Spleen (tissue), 11 donors: Measurements from ENCODE around the gene ZNF652. TPM values are rescaled to one million over a fixed set of nuclear protein-coding genes. Genes with fewer than 3 reads are reported as not detected.

Experiments used
- DNase-seq: peaks from one replicate; pipeline ENCODE4 v3.0.0-alpha.2; 2020
- H3K27ac ChIP-seq, 8 donors: fragments of 200-600 bp; sonication (generic) in 7 of 8; 1 replicate in 4 of 8; 2 replicates in 4 of 8; pipeline versions ENCODE4 v1.5.0 to v1.8.0; 2016 to 2021; ENCODE audit warnings: inconsistent platforms in 4 of 8, mild to moderate bottlenecking in 4 of 8, moderate library complexity in 1 of 8
- H3K27me3 ChIP-seq, 7 donors: fragments of 200-600 bp; sonication (generic) in 6 of 7; replicated peaks in 1 of 7; 1 replicate in 4 of 7; 2 replicates in 3 of 7; pipeline versions ENCODE4 v1.5.0 to v1.8.0; 2016 to 2021; ENCODE audit warnings: inconsistent platforms in 3 of 7, mild to moderate bottlenecking in 1 of 7
- H3K36me3 ChIP-seq, 6 donors: fragments of 200-600 bp; sonication (generic) in 5 of 6; 1 replicate in 4 of 6; 2 replicates in 2 of 6; pipeline versions ENCODE4 v1.5.0 to v1.8.0; 2016 to 2021; ENCODE audit warnings: inconsistent platforms in 2 of 6
- H3K4me1 ChIP-seq, 6 donors: fragments of 200-600 bp; sonication (generic) in 5 of 6; 1 replicate in 3 of 6; 2 replicates in 3 of 6; pipeline versions ENCODE4 v1.5.0 to v1.8.0; 2016 to 2021; ENCODE audit warnings: inconsistent platforms in 3 of 6
- H3K4me3 ChIP-seq, 8 donors: fragments of 200-600 bp; sonication (generic) in 7 of 8; 1 replicate in 4 of 8; 2 replicates in 4 of 8; pipeline versions ENCODE4 v1.5.0 to v1.8.0; 2016 to 2021; ENCODE audit warnings: inconsistent platforms in 4 of 8, mild to moderate bottlenecking in 4 of 8, moderate library complexity in 2 of 8
- H3K9me3 ChIP-seq, 8 donors: fragments of 200-600 bp; sonication (generic) in 7 of 8; 1 replicate in 4 of 8; 2 replicates in 4 of 8; pipeline versions ENCODE4 v1.5.0 to v1.8.0; 2016 to 2021; ENCODE audit warnings: inconsistent platforms in 4 of 8
- CTCF ChIP-seq, 11 experiments: fragments of 200-600 bp in 7 of 11; fragments of 450-650 bp in 4 of 11; sonication (generic) in 4 of 11; IDR thresholded peaks in 8 of 11; conservative IDR thresholded peaks in 3 of 11; 1 replicate in 7 of 11; 2 replicates in 4 of 11; pipeline versions ENCODE4 v1.4.0 to v1.8.0; 2016 to 2021; ENCODE audit warnings: antibody characterized with exemption in 11 of 11, inconsistent platforms in 4 of 11, mild to moderate bottlenecking in 1 of 11
- POLR2A ChIP-seq, 3 donors: fragments of 450-650 bp; IDR thresholded peaks; one replicate each; pipeline ENCODE4 v1.5.1; 2017; ENCODE audit warnings: antibody characterized with exemption in 3 of 3, mild to moderate bottlenecking in 1 of 3
- POLR2AphosphoS5 ChIP-seq, 3 donors: sonication (generic); formaldehyde crosslinking; IDR thresholded peaks; one replicate each; pipeline ENCODE4 v1.5.1; 2017; ENCODE audit warnings: antibody characterized with exemption in 3 of 3
- WGBS, 5 donors: extraction: QIAGEN DNeasy Blood & Tissue Kit in 3 of 5; methylation state at CpG; one replicate each; pipeline versions ENCODE4 v1.1.5 to v1.1.7; 2013 to 2018; 5-methylcytosine and 5-hydroxymethylcytosine counted together
- intact Hi-C: fragments of 100-400 bp; cut with DNase I; formaldehyde crosslinking; loops from one replicate; pipeline ENCODE4 v1.15.0; 2023; ENCODE audit warnings: low total_unique reads
- polyA plus RNA-seq, 3 donors: library from polyadenylated mRNA; stranded (reverse); fragments of 200-250 nt; gene quantifications; one replicate each; pipeline ENCODE4 v1.2.1, GENCODE V29; 2013
- total RNA-seq, 7 donors: library from RNA; depleted of rRNA in 3 of 7; stranded (reverse); fragments of >200 nt in 3 of 7; fragmentation: NEBNext Ultra II Directional in 4 of 7; extraction: Animal tissue kit (Norgen Biotek cat#: 25700) in 4 of 7; gene quantifications; one replicate each; pipeline versions ENCODE4 v1.1.0 to v1.2.1, GENCODE V29; 2016 to 2021
- donor health status: healthy with polysubstance abuse.
- donor health status: DM: no; HTN: no; CAD: no; lungs with moderate emphysema.
- donor health status: DM: no; HTN: no; CAD: no.
- donor health status: Bipolar disorder and iron deficiency.
- donor health status: healthy.
- donor health status: DM: no; HTN: no; CAD: no.
- donor health status: DM: yes; HTN: yes; CAD: no.

The ZNF652 gene
- total and polyA plus RNA-seq, 10 donors, result 18.2 to 73.9 (median 52.5) TPM

- no peaks in the 10 kb centered on the region for H3K9me3 ChIP-seq
- H3K4me1 ChIP-seq, result peaks cover 33 to 85% (median 55%) of the 10 kb centered on the region in 6 donors
- DNase-seq, result no peak
- TF ChIP-seq CTCF (IDR thresholded peaks at IDR 0.05 in 8 of 11, conservative IDR thresholded peaks at IDR 0.05 in 3 of 11) (no peak), POLR2A (IDR thresholded peaks at IDR 0.05) (no peak), POLR2AphosphoS5 (IDR thresholded peaks at IDR 0.05) (no peak)
- H3K36me3 ChIP-seq, result no peaks in the 10 kb centered on the region
- intact Hi-C loops, result no loop called here
- no peak overlapping the region for H3K27ac ChIP-seq
- no peaks in the 10 kb centered on the region for H3K27me3 ChIP-seq
- WGBS, 5 donors, result 85 to 90% (median 88%) methylated on average over 6 of the region's 6 CpGs
- H3K4me3 ChIP-seq, result no peak overlapping the region
Observed at GRCh38 chr17:49339354-49339753, 22.7 kb downstream of the ZNF652 start.

GRCh38 chr17:49338883-49339282, 23.2 kb downstream of the ZNF652 start:
- H3K36me3 ChIP-seq, result no peaks in the 10 kb centered on the region
- H3K9me3 ChIP-seq, result no peaks in the 10 kb centered on the region
- H3K4me1 ChIP-seq, result peaks cover 35 to 85% (median 51%) of the 10 kb centered on the region in 6 donors
- no peak for TF ChIP-seq CTCF (IDR thresholded peaks at IDR 0.05 in 8 of 11, conservative IDR thresholded peaks at IDR 0.05 in 3 of 11)
- TF ChIP-seq POLR2AphosphoS5 (IDR thresholded peaks at IDR 0.05), result no peak
- no peak for TF ChIP-seq POLR2A (IDR thresholded peaks at IDR 0.05)
- intact Hi-C loops, result no loop called here
- WGBS, 5 donors, result 64 to 91% (median 80%) methylated on average over 4 of the region's 4 CpGs
- peak overlapping the region in 1 of 8 donors; percentile 10 for H3K27ac ChIP-seq
- H3K27me3 ChIP-seq, result no peaks in the 10 kb centered on the region
- H3K4me3 ChIP-seq, result no peak overlapping the region
- DNase-seq, result no peak

- Histone ChIP-seq H3K27ac (no peak overlapping the region), H3K9me3 (no peaks in the 10 kb centered on the region), H3K4me3 (no peak overlapping the region), H3K4me1 (peaks cover 25 to 79% (median 41%) of the 10 kb centered on the region in 6 donors), H3K27me3 (no peaks in the 10 kb centered on the region), H3K36me3 (no peaks in the 10 kb centered on the region)
- TF ChIP-seq POLR2AphosphoS5 (IDR thresholded peaks at IDR 0.05) (no peak), CTCF (IDR thresholded peaks at IDR 0.05 in 8 of 11, conservative IDR thresholded peaks at IDR 0.05 in 3 of 11) (no peak), POLR2A (IDR thresholded peaks at IDR 0.05) (no peak)
- intact Hi-C loops, result no loop called here
- 78 to 87% (median 86%) methylated on average over 8 of the region's 8 CpGs for WGBS, 5 donors
- DNase-seq, result no peak
Observed at GRCh38 chr17:49337884-49338283, 24.2 kb downstream of the ZNF652 start.

GRCh38 chr17:49334744-49335512, 27.1 kb downstream of the ZNF652 start:
- H3K4me1 ChIP-seq, result peaks cover 0 to 68% (median 16%) of the 10 kb centered on the region in 6 donors
- intact Hi-C loops, result no loop called here
- no peak for TF ChIP-seq POLR2A (IDR thresholded peaks at IDR 0.05)
- TF ChIP-seq POLR2AphosphoS5 (IDR thresholded peaks at IDR 0.05), result no peak
- TF ChIP-seq CTCF (IDR thresholded peaks at IDR 0.05 in 8 of 11, conservative IDR thresholded peaks at IDR 0.05 in 3 of 11), result no peak
- H3K27ac ChIP-seq, result no peak overlapping the region
- no peaks in the 10 kb centered on the region for H3K9me3 ChIP-seq
- WGBS, 5 donors, result 73 to 86% (median 84%) methylated on average over 6 of the region's 6 CpGs
- H3K27me3 ChIP-seq, result no peaks in the 10 kb centered on the region
- no peak overlapping the region for H3K4me3 ChIP-seq
- no peaks in the 10 kb centered on the region for H3K36me3 ChIP-seq
- no peak for DNase-seq
